T-helper 1 cell treated with Interleukin-12 subunit alpha and Interleukin-12 subunit beta and Interleukin-4 antibody, amounts not matched to agents 30 μg/mL and 1 μg/mL, for 36 hours (primary cell): ENCODE data around the gene CCDC33.

Experiments
- H3K27ac Mint-ChIP-seq: one replicate; pipeline ENCODE4 v1.8.0; 2021; ENCODE audit warnings: mild to moderate bottlenecking, mixed read lengths
- H3K27me3 Mint-ChIP-seq: one replicate; pipeline ENCODE4 v1.8.0; 2021; ENCODE audit warnings: low read depth, mixed read lengths
- H3K36me3 Mint-ChIP-seq: one replicate; pipeline ENCODE4 v1.8.0; 2021; ENCODE audit warnings: low read depth, mixed read lengths
- H3K4me1 Mint-ChIP-seq: one replicate; pipeline ENCODE4 v1.8.0; 2021; ENCODE audit warnings: low read depth, mixed read lengths
- H3K4me3 Mint-ChIP-seq: one replicate; pipeline ENCODE4 v1.8.0; 2021; ENCODE audit warnings: mild to moderate bottlenecking, moderate library complexity, mixed read lengths
- H3K9me3 Mint-ChIP-seq: one replicate; pipeline ENCODE4 v1.8.0; 2021; ENCODE audit warnings: mixed read lengths

CCDC33 gene

DNA sequence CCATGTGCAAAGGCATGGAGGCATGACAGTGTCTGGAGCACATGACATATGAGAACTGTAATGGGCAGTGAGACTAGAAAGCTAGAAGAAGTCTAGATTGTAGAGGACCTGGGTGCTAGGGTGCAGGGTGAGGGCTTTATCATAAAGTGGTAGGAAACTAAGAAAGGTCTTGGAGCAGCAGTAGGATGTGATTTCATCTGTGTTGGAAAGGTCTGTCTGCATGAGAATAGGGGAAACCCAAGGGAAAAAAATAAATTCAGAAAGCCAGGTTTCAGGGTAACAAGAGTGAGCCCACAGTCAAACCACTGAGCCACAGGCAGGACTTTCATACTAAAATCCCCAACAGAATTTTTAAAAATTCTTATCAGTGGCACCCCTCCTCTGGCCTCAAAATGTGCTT lies 54.5 kb downstream of the CCDC33 start:
- H3K9me3 Mint-ChIP-seq, result no peaks in the 10 kb centered on the region

DNA sequence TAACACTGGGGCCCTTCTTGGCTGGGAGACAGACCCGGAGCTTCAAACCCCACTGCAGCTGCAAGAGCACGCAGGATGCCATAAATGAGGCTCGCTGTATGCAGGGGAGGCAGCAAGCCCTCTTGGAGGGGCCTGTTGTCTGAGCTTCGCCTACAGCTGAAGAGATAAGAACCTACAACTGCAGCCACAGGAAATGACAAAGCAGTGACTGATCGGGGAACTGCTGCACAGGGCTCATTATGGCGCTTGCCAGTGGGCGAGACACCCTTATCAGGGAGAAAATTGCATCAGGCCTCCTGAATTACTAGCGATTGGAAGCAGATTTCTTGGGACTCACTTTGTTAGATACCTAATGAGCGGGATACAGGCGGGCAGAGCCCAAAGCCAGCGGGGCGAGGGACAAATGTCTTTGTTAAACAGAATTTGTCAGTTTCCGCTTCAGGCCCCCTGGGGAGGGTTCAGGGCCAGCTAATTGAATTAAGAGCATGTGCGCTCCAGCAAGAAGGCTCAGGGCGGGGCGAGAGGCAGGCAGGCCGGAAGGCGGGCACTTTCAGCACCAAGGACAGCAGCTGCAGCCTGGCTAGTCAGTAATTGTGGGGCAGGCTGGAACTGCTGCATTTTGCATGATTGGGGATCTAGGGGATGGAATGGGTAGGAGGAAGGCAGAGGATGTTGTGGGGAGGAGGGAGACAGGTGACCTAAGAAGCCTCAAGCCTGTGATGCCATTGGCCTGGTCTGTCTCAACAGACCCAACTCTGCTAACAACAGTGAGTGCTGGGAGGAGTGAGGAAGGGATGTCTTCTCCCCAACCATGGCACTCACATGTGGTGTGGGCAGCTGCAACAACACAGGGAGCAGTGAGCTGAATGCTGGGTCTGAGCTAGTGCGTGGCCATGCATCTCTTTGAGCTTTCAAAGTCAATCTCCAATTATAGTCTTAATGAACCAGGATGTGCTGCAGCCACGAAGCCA lies 55.3 kb downstream of the CCDC33 start:
- no peaks in the 10 kb centered on the region for H3K36me3 Mint-ChIP-seq
- H3K4me1 Mint-ChIP-seq, result peaks cover 6% of the 10 kb centered on the region
- H3K27ac Mint-ChIP-seq, result peak overlapping the region; percentile 58
- peaks cover 9% of the 10 kb centered on the region for H3K27me3 Mint-ChIP-seq
- H3K9me3 Mint-ChIP-seq, result no peaks in the 10 kb centered on the region
- no peak overlapping the region for H3K4me3 Mint-ChIP-seq

More for the DNA sequence above, 54.5 kb downstream of the CCDC33 start:
- Mint-ChIP-seq H3K4me1 (peaks cover 6% of the 10 kb centered on the region), H3K27ac (no peak overlapping the region), H3K36me3 (no peaks in the 10 kb centered on the region), H3K4me3 (no peak overlapping the region), H3K27me3 (peaks cover 9% of the 10 kb centered on the region)

DNA sequence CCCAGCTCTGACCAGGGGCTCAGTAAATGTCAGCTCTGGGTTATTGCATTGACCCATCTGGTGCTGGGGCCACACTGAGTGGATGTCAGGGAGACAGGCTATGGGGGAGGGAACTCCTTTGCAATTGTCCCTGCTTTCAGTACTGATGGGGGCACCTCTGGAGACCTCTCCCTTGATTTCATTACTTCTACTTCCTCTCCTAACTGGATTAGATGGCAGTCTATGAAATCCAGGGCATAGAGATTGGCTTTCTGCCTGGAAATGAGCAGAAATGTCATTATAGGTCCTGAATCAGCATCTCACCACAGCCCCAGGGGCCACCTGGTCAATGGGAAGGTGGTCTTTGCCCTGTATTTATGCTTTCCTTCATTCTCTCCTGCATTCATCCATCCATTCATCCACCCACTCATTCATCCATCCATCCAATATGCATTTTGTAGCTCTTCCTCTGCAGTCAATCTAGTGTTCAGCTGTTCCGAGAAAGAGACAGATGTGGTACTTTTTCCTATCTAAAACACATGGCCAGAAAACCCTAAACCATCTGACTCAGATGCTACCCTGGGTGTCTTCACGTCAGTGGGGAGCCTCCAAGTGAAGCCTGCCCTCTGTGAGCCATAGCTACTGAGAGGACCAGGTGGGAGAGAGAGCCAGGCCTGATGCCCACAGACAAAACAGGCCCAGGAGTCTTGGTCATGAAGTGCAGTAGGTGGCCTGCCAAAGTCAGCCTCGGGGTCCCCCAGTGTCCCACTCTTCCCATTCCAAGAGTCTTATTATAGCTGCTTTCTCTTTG lies 57.1 kb downstream of the CCDC33 start:
- H3K27ac Mint-ChIP-seq, result no peak overlapping the region
- no peak overlapping the region for H3K4me3 Mint-ChIP-seq
- H3K9me3 Mint-ChIP-seq, result no peaks in the 10 kb centered on the region
- peaks cover 6% of the 10 kb centered on the region for H3K4me1 Mint-ChIP-seq
- H3K27me3 Mint-ChIP-seq, result peaks cover 7% of the 10 kb centered on the region
- H3K36me3 Mint-ChIP-seq, result no peaks in the 10 kb centered on the region

DNA sequence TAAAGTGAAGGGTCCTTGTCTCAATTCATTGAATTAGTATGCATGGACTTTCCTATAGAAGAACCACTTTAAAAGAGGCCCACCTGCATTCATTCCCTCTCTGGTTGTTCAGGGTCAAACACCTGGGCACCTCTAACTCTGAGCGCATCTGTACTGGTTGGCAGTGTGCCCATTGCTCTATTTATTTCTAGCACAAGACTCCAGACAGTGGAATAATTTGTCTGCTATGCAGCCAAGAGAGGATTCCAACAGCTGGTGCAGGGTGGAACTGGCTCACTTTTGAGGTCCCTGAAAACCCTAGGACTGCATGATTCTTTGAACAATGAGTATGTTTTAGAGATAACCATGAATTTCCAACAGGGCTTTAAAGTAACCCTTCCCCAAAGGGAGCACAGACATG lies 57.9 kb downstream of the CCDC33 start:
- Mint-ChIP-seq H3K4me1 (peaks cover 6% of the 10 kb centered on the region), H3K27ac (no peak overlapping the region), H3K27me3 (peaks cover 5% of the 10 kb centered on the region), H3K9me3 (no peaks in the 10 kb centered on the region), H3K36me3 (no peaks in the 10 kb centered on the region), H3K4me3 (no peak overlapping the region)

DNA sequence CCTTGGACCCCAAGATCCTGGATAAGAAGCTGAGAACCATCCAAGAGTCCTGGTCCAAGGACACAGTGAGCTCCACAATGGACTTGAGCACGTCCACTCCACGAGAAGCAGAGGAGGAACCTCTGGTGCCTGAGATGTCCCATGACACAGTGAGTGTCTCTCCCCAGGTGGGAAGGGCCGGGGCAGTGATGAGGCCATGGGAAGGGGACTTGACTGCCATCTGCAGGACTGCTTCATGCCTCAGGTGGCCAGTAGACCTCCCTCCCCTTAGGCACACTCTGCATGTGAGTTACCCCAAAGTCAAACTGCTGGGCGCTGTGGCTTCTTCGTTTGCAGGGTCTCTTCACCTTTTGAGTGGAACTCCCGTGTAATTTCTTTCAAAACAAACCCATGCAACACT lies 59.7 kb downstream of the CCDC33 start:
- H3K4me1 Mint-ChIP-seq, result peaks cover 6% of the 10 kb centered on the region
- no peak overlapping the region for H3K4me3 Mint-ChIP-seq
- peaks cover 5% of the 10 kb centered on the region for H3K27me3 Mint-ChIP-seq
- H3K36me3 Mint-ChIP-seq, result no peaks in the 10 kb centered on the region
- no peaks in the 10 kb centered on the region for H3K9me3 Mint-ChIP-seq
- H3K27ac Mint-ChIP-seq, result no peak overlapping the region

DNA sequence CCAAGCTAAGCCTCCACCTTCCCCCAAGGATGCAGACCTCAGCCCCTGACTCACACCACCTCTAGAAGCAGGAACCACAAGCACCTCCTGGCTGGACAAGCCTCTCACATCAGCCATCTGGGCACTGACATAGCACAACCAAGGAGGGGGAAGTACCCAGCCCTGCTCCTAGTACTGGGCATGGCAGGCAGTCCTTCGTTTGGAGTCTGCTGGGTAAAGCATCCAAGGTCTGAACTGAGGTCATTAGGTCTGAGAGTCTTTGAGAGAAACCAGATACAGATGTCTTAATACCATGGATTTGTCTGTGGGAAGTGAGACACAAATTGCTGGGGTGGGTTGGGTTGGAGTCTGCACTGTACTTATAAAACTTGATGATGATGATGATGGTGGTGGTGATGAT lies 61.8 kb downstream of the CCDC33 start:
- Mint-ChIP-seq H3K9me3 (no peaks in the 10 kb centered on the region), H3K27me3 (peaks cover 8% of the 10 kb centered on the region), H3K4me1 (no peaks in the 10 kb centered on the region), H3K4me3 (no peak overlapping the region), H3K36me3 (no peaks in the 10 kb centered on the region), H3K27ac (no peak overlapping the region)

DNA sequence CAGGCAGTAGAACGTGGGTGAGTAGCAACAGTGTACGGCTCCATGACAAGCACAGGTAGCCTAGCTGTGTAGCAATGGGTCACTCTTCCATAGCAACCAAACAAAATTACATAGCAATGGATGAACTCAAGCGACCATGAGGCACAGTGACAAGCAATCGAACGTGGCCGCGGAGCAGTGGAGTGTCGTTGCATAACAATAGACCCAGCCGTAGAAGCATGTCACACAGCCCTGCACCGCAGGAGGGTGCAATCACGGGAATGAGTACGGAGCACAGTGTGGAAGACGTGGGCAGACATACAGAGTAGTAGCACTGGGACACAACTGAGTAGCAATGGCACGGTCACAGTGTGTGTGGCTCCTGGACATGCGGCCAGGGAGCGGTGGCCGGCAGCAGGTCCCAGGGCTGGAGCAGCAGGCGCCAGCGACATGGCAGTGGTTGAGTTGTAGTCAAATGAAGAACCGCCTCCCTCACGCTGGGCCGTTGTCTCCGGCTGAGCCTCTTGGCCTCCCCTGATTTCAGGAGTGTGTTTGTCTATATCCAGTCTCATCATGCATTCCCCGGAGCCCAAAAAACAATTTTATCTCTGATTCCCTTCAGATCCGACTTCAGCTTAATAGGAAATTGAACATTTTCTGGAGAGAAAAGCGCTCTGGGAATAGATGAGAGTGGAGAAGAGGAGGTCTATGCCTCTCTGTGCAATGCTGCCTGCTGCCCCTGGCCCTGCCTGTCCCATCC lies 64.1 kb downstream of the CCDC33 start:
- Mint-ChIP-seq H3K27me3 (peaks cover 21% of the 10 kb centered on the region), H3K4me3 (no peak overlapping the region), H3K27ac (no peak overlapping the region), H3K9me3 (no peaks in the 10 kb centered on the region), H3K4me1 (no peaks in the 10 kb centered on the region), H3K36me3 (no peaks in the 10 kb centered on the region)

DNA sequence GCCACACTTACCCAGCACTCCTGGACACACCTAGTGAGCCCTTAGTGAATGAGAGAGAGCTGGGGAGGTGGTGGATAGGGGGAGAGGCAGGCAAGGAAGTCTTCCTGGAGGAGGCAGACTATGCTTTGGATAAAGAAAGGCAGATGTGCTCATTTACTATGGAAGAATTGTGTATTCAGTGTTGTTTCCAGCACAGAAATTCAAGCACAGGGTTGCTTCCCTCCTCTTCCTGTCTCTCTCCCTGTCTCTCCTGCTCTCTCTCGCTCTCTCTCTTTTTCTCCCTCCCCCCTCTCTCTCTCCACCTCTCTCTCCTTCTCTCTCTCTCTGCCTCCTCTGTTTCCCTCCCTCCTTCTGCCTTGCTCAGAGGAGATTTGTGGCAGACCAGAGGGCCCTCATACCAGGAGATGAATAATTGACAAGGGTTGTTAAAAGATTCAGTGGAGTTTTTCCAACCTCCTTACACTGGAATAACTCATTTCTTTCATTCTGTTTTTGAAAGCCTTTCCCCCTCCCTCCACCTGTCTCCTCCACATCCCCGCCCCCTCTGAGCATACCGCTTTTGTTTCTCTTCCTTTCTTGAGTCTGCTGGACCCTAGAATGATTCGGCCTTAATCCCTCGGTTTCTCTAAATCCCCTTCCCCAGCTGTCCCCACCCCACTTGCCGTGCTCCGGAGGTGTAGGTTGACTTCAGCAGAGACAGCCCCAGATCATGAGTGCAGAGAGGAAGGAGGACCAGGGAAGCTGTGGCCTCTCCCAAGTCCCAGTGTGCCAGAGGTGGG lies 65.6 kb downstream of the CCDC33 start:
- peaks cover 29% of the 10 kb centered on the region for H3K27me3 Mint-ChIP-seq
- no peaks in the 10 kb centered on the region for H3K36me3 Mint-ChIP-seq
- no peak overlapping the region for H3K27ac Mint-ChIP-seq
- H3K4me1 Mint-ChIP-seq, result no peaks in the 10 kb centered on the region
- no peak overlapping the region for H3K4me3 Mint-ChIP-seq
- H3K9me3 Mint-ChIP-seq, result no peaks in the 10 kb centered on the region

DNA sequence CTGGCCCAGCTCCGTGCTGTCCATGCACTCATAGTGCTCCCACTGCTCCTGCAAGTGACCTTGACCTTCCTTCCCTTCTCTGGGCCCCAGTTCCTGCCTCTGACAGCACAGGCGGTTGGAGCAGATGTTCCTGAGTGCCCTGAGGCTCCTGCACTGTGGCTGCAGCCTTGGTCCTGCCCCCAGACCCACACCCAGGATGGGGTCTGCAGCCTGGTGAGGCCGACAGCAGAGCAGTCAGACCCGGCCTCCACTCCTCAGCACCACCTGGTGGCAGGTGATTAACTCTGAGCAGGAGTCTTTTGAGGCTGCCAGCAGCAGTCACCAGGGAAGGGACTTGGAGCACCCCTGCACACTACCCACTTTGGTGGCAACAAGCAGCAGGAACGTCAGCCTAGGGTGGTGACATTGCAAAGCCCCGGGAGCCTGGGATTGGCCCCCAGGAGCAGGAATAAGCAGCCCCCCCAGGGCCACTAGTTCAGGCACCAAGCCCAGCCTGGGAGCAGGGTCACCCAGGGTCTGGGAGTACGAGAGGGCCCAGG lies 66.8 kb downstream of the CCDC33 start:
- Mint-ChIP-seq H3K27me3 (peaks cover 35% of the 10 kb centered on the region), H3K4me1 (no peaks in the 10 kb centered on the region), H3K4me3 (no peak overlapping the region), H3K9me3 (no peaks in the 10 kb centered on the region), H3K27ac (no peak overlapping the region), H3K36me3 (no peaks in the 10 kb centered on the region)

DNA sequence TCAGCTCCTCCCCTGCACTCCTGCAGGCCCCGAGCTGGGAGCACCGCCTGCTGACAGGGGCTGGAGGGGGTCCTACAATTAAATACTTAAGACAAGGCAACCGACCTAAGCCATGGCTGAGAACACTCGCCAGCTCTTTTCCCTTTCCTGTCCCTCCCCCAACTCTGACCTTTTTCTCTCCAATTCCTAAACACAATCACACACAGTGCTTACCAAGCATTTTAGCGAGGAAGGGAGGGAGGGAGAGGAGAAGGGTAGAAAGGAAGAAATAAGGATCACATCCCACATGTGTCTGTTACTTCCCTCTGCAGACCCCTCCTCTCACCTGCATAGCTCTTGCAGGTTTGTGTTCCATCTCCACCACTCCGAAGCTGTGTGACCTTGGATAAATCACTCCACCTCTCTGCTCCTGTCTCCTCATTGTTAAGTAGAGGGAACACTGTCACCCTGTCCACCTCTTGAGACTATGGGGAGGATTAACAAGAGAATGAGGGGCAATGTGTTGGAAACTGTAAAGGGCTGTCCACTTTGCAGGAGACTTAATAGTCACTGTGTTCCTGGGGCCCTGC lies 67.7 kb downstream of the CCDC33 start:
- no peaks in the 10 kb centered on the region for H3K36me3 Mint-ChIP-seq
- H3K9me3 Mint-ChIP-seq, result no peaks in the 10 kb centered on the region
- H3K27ac Mint-ChIP-seq, result no peak overlapping the region
- H3K4me1 Mint-ChIP-seq, result no peaks in the 10 kb centered on the region
- no peak overlapping the region for H3K4me3 Mint-ChIP-seq
- peaks cover 35% of the 10 kb centered on the region for H3K27me3 Mint-ChIP-seq

DNA sequence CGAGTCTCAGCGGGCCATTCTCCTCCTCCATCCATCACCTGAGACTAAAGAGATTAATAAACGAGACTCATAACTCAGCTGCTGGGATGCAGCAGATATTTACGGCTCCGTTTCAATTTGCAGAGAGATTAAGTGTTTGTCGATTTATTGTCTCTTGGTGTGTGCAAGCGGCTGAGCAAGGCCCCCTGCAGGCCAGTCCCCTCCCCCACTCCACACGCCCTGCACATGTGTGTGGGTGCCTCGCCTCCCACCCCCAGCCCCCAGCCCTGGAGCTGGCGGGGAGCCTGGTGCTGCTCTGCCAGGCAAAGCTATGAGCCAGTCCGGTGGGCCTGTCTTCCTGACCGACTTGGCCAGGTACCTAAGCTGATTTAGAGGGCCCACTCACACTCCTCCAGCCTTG lies 68.3 kb downstream of the CCDC33 start:
- H3K4me3 Mint-ChIP-seq, result no peak overlapping the region
- H3K9me3 Mint-ChIP-seq, result no peaks in the 10 kb centered on the region
- no peak overlapping the region for H3K27ac Mint-ChIP-seq
- H3K27me3 Mint-ChIP-seq, result peaks cover 35% of the 10 kb centered on the region
- H3K4me1 Mint-ChIP-seq, result no peaks in the 10 kb centered on the region
- no peaks in the 10 kb centered on the region for H3K36me3 Mint-ChIP-seq

DNA sequence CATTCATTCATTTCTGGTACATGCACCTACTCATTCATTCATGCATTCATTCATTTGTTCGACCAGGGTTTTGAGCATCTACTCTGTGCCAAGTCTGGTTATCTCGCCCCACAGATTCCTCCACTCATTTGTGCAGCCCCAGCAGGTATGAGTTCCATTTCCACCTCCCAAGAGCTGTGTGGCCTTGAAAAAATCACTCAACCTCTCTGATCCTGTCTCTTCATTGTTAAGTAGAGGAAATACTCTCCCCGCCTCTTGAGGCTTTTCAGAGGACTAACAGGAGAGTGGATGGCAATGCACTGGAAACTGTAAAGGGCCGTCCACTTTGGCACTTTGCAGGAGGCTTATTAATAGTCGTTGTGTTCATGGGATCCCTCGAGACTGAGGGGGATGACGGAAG lies 69.6 kb downstream of the CCDC33 start:
- peaks cover 35% of the 10 kb centered on the region for H3K27me3 Mint-ChIP-seq
- H3K27ac Mint-ChIP-seq, result no peak overlapping the region
- no peaks in the 10 kb centered on the region for H3K4me1 Mint-ChIP-seq
- no peaks in the 10 kb centered on the region for H3K9me3 Mint-ChIP-seq
- H3K4me3 Mint-ChIP-seq, result no peak overlapping the region
- H3K36me3 Mint-ChIP-seq, result no peaks in the 10 kb centered on the region

DNA sequence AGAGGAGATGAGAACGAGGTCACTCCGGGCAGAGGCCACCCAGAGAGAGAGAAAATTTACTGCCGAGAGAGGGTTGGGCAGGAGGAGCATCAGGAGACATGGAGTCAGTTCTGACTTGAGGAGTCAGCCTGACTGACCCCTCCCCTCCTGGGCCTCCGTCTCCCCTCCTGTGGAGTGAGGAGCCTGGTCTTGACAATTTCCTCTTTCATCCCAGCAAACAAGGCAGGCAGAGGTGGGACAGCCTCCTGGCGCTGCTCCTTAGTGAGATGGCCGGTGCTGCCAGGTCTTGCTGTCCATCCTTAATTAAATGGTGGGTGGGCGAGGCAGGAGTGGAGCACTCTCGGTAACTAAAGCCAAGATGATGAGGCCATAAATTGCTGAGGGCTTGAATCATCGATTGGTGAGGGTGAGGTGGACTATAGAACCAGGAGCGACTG lies 70.7 kb downstream of the CCDC33 start:
- Mint-ChIP-seq H3K4me1 (no peaks in the 10 kb centered on the region), H3K27ac (no peak overlapping the region), H3K9me3 (no peaks in the 10 kb centered on the region), H3K27me3 (peaks cover 35% of the 10 kb centered on the region), H3K36me3 (no peaks in the 10 kb centered on the region), H3K4me3 (no peak overlapping the region)
